Loucy (cell line): Measurements from ENCODE around the gene MYBBP1A.

Source experiments
- CTCF ChIP-seq: fragments of 200-600 bp; sonication (generic); conservative IDR thresholded peaks from 2 replicates; pipeline ENCODE4 v1.5.1; 2014; ENCODE audit warnings: mild to moderate bottlenecking, antibody characterized with exemption, low read length
- EZH2phosphoT487 ChIP-seq: fragments of 200-600 bp; IDR thresholded peaks from 2 replicates; pipeline ENCODE4 v1.6.1; 2018; ENCODE audit warnings: antibody characterized with exemption, mild to moderate bottlenecking, moderate library complexity, borderline replicate concordance

GRCh38 chr17:4527134-4527533 lies 28.1 kb downstream of the MYBBP1A start:
- TF ChIP-seq CTCF (no peak), EZH2phosphoT487 (no peak)
